Right hindlimb (tissue), 1 donor: Measurements from ENCODE around the gene PDCD1.
"Not testable (repeated sequence)": the region's sequence is repeated elsewhere in the genome, so short reads cannot be mapped to it uniquely, and the experiment has no call there.

Experiments used
- DNase-seq: peaks from one replicate; pipeline ENCODE4 v3.0.0-alpha.2; 2018

The PDCD1 gene

DNA sequence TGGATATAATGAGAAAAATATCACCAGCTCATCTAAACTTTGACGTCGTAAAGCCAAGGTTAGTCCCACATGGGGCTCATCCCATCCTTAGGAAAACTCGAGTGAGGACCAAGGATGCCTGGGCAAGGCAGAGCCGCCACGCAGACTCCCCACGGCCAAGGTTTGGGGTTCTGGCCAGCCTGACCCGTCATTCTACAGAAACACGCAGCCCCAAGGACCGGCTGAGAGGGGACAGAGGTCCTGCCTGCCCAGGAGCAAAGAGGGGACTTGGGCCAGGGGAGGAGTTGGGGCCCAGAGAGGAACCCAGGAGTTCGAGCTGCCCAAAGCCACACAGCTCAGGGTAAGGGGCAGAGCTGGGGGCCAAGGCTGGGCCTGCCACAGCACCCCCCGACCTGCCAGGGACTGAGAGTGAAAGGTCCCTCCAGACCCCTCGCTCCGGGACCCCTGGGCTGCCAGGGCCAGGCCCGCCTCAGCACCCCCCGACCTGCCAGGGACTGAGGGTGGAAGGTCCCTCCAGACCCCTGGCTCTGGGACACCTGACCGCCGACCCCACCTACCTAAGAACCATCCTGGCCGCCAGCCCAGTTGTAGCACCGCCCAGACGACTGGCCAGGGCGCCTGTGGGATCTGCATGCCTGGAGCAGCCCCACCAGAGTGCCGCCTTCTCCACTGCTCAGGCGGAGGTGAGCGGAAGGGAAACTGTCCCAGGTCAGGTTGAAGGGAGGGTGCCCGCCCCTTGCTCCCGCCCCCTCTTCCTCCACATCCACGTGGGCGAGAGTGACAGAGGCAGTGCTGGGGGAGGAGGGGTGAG, at the start of gene PDCD1:
TSS of gene PDCD1 (minus strand) at position 689 of the 811 bp plus-strand sequence. CDS start at position 633, 56 bp downstream.
- no peak for DNase-seq

DNA sequence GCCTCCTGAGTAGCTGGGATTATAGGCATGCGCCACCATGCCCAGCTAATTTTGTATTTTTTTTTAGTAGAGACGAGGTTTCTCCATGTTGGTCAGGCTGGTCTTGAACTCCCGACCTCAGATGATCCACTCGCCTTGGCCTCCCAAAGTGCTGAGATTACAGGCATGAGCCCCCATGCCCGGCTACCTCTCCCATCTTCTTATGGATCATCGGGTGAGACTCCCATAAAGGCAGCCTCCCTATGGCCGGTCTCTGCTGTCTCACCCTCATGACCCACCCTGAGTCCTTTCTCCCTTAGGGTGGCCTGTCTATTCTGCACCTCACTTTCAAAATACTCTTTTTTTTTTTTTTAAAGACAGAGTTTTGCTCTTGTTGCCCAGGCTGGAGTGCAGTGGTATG, 49.1 kb upstream of the PDCD1 start:
- not testable (repeated sequence) for DNase-seq

DNA sequence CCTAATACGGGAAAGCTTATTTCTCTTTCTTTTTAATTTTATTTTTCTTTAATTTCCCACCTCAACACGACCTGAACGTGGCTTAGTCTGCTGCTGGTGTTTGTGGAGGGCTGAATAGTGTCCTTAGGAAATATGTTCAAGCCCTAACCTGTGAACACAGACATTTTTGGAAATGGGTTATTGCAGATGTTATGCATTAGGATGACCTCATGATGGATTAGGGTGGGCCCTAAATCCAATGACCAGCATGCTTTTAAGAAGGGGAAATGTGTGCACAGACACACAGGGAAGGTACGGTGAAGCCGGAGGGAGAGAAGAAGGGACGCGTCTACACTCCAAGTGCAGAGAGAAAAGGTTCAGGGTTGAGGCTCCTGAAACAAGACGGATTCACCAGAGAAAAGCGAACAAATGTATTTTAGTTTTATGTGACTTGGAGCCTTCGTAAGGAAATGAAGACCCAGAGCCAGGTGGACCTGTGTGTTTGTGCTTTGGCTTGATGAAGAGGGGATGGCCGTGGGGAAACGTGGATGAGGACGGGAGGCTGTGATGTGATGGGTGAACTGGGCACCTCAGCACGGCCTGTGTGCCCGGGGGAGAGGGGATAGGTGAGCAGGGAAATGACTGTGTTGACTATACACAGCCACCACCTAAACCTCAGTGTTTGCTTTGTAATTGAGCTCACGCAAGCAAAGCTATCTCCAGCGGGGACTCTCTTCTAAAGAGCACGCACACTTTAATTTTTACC, 48.3 kb upstream of the PDCD1 start:
- DNase-seq: no peak

DNA sequence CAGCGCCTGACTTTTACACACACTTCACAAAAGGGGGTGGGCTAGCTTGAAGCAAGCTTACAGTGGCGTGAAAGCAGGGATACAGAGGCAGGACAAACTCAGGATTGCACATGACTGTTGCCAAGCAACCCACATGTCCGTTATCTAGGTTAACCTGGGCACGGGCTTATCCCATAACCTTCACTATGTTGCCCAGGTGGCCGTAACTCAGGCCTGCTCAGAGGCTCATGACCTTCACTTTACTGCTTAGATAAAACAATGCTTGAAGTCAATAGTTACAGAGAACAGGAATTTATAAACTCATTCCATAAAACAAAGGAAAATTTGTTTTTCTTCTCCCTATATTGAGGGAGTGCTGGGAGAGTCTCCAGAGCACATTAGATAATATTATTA, 47.7 kb upstream of the PDCD1 start:
- not testable (repeated sequence) for DNase-seq

DNA sequence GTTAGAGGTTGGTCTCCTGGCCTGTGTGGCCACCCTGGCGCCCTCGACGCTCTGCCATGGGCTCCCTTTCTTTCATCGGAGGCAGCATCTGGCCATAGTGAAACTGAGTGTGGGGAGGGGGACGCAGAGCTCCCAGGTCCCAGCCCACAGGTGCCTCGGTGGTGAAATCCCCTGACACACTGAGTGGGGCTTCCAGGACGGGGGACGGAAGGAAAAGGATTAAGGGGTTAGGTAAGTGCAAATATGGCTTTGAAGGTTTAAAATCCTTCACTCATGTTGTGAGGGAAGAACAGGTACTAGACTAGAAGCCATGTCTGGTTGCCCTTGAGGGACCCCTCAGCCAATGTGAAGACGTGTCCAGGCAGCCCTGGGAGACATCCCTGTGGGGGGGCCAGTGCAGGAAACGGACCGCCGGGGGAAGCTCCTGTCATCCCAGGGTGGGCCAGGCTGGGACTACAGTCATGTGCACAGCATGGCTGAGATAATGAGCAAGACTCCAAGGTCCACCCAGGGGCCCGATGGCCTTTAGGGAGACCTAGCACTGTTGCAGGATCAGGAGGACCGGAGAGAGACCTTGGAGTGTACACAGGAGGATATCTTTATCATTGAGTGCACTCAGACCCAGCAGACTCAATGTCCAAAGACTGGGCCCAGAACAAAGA, 47.2 kb upstream of the PDCD1 start:
- DNase-seq: no peak

DNA sequence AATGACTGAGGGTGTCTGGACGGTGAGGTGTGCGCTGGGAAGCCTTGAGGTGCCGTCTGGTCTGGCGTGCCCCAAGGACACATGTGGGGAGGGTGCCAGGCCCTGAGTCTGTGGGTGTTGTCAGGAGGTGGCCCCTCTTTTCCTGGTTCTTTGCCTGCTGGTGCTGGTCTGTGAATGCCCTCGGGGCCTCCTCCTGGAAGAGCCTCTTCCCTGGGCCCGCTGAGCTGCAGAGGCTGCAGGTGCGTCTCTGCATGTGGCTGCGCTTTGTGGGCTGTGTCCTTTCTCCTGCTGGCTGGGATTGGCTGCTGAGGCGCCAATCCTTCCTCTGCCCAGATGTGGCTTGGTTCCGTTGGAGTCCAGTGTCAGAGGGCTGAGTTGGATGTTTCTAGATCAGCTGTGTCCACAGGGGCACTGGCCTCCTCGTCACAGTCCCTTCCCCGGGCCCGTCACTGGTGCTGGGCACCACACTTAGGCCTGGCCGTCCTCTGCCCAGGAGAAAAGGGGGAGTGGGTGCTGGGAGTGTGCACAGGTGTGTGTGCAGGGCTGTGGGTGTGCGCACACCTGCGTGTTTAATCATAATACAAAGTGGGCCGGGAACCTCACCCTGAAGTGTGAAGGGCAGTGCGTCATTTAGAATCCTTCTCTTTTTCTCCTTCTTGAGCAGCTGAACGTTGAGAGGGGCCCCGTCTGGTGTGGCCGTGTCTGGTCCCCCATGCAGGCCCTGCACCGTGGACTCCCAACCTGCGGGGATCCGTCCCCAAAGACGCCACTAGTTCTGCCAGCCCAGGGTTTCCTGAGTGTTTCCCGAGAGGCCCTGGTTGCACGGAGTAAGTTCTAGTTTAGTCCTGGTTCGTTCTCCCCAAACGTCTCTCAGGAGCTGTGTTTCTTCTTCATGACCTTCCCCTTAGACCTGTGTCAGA, 46.4 kb upstream of the PDCD1 start:
- no peak for DNase-seq

DNA sequence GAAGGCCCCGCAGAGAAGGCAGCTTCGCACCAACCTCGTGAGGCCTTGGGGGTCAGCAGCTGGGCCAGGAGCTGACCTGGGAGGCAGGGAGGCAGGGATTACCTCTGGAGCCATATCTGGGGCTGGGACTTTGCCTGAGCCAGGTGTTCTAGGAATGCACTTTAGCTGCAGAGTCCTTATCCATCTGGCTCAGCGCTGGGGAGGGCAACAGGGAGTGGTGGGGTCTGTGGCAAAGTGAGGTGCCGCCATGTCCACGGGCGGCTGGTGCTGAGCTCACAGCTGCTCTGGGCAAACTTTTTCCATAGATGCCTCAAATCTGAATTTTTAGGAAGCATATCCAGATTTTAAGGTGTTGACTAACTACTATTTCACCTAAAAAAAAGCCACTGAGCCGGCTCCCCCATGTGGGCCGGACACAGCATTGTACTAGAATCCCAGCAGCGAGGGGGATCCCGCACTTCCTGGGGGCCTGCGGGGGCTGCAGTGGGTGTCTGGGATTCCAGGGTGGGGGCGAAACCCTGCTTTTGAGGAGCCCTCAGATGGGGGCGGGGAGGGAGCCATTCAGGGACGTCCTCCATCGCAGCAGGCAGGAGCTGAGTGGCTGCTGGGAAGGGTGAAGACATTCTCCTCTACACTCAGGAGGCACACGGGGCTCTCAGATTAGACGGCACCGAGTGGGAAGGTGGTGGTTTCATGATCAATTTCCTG, 45.5 kb upstream of the PDCD1 start:
- no peak for DNase-seq

DNA sequence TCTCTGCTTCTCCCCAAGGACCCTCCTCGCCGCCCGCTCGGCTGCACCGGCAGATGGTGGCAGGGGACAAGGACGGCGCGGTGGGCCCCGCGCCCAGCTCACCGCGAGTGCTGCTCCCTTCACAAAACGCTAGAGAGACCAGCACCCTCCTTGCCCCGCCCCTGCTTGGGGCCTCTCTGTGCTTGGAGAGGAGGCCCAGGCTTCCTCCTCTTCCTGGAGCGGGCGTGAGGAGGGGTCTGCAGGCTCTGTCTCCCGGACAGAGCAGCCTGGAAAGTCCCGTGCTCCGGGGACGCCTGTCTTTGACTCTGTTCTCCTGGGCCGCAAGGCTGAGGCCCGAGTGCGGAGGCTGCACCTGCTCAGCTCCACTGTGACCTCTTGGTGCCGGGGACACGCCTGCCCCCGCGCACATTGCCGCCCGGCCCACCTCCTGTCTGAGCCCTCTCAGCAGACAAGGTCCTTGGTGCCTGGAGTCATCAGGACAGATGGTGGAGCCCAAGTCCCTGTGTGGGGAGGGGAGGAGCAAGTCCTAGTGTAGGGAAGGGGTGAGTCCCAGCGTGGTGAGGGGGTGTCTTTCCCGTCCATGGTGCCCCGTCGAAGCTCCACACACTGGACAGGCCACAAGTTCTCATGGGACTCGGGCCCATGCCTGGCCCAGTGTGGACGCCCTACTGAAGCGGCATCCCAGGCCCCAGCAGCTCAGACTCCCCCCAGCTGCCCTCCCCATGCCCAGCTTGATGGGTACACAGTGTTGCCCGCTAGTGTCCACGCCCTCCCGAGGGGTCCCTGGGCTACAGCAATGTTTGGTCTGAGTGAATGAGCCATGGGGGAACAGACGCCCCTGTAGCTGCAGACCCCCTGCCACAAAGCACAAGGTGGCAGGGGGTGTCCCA, 44.7 kb upstream of the PDCD1 start:
- DNase-seq: no peak

DNA sequence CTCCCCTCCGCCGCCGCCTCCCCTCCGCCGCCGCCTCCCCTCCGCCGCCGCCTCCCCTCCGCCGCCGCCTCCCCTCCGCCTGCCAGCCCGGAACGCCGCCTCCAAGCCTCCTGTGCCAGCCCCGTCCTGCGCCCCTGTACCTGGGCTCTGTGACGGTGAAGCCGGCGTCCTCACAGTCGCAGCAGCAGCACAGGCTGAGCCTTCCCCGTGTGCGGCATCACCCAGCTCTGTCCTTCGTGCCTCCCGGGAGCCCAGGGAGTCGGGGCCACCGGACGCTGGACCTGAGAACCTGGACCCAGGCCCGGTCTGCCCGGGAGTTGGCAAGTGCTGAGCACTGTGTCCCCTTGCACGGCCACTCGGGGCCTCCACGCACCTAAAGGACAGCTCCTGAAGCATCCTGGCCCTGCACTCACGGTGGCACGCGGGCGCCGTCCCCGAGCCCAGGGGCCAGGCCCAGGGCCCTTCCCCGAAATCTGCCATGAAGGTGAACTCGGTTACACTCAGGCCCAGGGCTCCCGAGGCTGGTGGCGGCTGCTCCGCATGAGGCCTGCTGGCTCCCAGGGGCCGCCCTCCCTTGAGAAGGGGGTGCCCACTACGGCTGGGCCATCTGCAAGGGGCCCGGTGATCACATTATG, 43.8 kb upstream of the PDCD1 start:
- DNase-seq: no peak

DNA sequence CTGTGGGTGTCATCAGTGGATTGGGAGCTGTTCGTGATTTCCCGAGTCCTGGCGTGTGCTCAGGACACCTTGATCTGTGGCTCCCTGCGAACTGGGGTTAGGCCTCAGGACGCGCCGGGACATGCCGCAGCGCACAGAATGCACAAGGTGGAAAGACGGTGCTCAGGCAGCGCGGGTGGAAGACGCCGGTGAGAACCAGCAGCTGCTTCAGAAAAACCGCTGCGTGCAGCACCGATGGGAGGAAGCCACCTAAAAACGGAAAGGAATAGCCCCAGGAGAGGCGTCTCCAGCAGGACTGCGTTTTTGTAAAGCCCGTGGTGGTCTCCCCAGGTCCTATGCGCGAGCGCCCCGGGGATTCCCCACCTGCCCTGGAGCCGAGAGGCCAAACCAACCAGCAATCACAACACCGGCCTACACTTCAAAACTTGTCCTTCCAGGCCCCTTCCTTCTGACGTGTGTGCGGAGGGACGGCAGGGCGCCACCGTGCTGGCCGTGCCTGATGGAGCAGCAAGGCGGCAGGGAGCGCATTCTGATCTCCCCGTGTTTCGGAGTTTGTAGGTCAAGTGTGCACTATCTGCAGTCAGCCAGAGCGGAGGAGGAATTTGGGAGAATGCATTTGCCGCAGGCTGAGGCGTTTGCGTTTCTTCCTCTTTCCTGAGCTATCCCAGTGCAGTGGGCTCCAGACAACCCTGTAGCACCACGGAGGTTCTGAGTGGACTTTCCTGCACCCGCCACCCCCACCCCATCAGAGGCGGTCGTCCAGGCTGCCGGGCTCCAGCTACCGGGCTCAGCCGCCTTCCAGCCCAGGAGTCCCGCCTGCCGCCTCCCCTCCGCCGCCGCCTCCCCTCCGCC, 43.0 kb upstream of the PDCD1 start:
- DNase-seq: peak; percentile 56

DNA sequence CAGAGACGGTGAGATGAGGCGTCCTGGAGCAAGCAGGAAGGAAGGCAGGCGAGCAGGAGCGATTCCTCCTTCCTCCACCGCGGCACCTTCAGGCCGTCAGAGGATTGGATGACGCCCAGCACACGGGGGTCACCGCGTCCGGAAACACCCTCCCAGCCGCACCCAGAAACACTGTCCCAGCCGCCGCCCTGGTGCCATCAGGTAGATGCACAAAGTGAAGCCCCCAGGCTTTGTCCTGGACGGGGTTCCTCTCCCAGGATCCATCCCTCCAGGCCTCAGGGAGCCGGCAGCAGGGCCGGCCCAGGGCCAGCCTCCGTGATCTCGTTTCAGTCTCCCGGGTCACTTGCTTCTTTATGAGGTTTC, 42.3 kb upstream of the PDCD1 start:
- DNase-seq: no peak

DNA sequence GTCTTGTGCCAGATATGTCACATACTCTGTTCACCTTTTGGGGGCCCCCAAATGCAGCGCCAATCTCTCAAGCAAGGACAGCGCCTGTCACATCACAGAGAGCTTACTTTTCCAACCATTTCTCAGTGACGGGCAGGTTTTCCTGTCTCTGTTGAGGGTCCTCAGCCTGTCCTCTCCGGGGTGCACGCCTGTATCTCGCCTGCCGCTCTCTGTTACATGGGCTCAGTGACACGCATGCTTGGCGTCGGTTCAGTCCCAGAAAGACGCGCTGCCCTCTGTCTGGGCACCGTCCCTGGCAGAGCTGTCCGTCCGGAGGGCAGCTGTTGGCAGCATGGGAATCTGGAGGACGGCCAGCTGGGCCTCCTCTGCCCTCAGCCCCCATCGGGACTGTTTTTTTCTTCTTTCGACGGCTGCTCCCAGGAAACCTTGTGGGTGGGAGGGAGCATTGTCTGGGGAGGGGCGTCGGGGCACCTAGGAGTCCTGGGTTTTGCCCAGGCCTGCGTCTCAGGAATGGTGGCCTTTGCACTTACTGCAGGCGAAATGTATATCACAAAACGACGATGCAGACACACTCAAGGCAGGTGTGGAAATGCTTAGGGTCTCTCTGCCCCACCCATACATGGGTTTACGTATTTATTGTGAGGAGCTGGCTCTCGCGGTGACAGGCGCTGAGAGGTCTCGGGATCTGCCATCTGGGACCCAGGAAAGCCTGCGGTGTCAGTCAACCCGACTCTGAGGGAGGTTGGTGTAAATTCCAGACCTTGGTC, 41.7 kb upstream of the PDCD1 start:
- DNase-seq: peak; percentile 62

DNA sequence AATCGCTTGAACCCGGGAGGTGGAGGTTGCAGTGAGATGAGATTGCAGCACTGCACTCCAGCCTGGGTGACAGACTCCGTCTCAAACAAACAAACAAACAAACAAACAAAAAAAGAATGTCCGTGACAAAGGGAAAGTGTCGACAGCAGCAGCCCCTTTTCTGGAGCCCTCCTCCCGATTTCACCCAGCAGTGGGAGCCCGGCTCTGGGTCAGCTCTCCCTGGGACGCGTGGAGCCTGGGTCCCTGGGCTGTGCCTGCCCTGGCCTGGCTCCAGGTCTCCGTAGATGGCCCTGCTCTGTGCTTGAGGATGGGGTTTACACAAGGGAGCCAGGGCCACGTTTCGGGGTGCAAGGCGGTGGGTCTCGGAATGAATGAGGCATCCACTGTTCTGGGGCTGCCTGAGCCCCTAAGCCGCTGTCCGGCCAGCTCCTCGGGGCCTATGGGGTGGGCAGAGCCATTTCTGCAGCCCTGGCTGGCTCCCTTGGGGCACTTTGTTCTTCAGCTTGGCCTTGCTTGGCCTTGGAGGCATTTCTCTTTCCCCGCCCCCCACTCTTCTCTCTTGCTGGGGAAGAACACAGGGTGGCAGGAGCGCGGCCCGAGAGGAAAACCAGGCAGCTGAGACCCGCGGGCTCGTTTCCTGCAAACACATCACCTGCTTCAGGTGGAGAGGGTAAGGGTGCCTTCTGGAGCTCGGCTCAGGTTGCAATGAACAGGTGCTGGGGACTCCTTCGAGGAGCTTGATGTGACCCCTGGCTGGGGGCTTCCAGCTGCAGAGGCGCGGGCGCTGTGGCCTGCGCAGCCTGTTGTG, 40.0 kb upstream of the PDCD1 start:
- DNase-seq: no peak

DNA sequence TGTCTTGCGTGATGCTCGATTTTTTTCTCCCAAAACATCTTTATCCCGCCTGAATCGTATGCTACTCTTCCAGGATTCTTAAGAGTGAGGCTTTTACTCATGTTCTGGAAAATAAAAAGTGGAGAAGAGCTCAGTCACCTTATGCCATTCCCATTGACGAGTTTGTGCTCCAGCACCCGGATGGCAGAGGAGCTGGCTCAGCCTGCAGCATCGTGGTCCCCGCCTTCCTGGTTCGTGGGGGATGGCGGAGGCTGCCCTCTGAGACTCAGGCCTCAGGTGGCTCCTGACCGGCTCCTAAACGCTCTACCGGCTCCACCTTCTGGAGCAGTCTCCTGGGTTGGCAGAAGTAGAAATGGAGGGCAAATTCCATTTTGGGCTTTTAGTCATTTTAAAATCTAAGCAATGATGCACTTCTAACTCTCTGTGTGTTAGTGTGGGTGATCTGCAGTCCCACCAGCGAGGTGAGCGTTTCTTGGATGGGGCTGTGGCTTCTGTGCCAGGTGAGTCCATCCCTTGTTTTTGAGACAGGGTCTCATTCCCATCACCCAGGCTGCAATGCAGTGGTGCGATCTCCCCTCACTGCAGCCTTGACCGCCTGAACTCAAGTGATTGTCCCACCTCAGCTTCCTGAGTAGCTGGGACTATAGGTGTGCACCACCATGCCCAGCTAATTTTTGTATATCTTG, 38.7 kb upstream of the PDCD1 start:
- no peak for DNase-seq

DNA sequence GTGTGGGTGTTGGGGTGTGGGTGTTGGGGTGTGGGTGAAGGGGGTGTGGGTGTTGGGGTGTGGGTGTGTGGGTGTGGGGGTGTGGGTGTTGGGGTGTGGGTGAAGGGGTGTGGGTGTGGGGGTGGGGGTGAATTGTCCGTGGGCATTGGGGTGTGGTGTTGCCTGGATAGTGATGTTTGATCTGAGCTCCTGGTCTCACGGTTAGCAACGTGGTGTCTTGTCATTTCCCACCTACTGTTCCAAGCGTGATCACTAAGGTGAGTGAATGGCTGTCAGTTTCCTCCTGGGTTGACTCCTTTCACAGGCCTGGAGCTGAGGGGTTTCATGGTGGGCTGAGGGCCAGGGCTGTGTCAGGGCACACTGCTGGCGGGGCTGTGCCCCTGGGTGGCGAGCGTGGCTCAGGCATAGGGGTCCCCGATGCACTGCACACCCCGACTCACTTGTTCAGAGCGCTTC, 38.1 kb upstream of the PDCD1 start:
- DNase-seq: no peak

DNA sequence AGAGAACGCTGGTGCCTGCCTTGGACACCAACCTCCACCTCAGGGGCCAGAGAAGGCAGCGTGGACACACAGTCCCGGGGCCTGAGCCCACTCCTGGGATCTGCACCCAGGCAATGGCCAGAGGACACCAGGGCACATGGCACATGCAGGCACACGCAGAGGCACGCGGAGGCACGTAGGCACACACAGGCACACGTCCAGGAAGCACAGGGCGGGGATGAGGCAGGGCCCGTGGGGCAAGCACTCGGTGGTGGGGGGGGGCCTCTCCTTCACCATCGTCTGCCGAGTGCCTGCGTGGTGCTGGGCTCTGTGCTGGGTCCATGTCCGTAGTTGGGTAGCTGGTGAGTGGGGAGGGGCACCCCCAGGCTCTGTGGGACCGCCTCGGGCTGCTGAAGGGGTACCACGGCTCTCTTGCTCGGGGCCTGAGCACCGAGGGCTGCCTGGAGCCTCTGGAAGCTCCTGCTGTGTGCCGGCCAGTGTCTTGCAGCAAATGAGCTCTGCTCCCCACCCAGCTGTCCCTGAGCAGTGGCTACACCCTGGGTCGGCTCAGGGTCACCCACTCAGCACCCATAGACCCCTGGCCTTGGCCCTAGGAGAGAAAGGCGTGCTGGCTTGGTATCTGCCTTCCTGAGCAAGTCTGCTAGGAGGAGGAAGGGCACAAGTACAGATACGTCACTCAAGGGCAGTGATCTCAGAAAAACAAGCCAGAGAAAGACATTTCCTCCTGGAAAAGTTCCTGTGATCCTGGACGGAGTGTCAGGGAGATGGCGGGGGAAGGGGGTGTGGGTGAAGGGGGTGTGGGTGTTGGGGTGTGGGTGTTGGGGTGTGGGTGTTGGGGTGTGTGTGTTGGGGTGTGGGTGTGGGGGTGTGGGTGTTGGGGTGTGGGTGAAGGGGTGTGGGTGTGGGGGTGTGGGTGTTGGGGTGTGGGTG, 37.3 kb upstream of the PDCD1 start:
- no peak for DNase-seq
